ENCODE measurements around the gene IL1F10. TPM values are rescaled to one million over a fixed set of nuclear protein-coding genes. Genes with fewer than 3 reads are reported as not detected.

The IL1F10 gene
- not detected for total RNA-seq

- TF ChIP-seq CTCF (IDR thresholded peaks at IDR 0.05) (no peak), POLR2A (IDR thresholded peaks at IDR 0.05; ENCODE audit: low read depth) (no peak), EP300 (IDR thresholded peaks at IDR 0.05) (no peak), POLR2AphosphoS5 (IDR thresholded peaks at IDR 0.05) (no peak)
- Histone ChIP-seq H3K27ac (replicated peaks in 1 of 4) (no peak within 1 kb of the TSS), H3K4me1 (no peaks in the 10 kb centered on the region), H3K27me3 (peaks cover 0 to 4% (median 0%) of the 10 kb centered on the region in 4 donors), H3K9me3 (no peaks in the 10 kb centered on the region), H3K36me3 (no peaks in the 10 kb centered on the region), H3K4me3 (no peak within 1 kb of the TSS)
- peak; percentile 75 for DNase-seq (ENCODE audit: extremely low spot score)
- 90% methylated on average over 3 of the region's 3 CpGs for WGBS
- intact Hi-C loops (cut with DNase I): no loop called here
Observed at GRCh38 chr2:113067681-113068080, at the start of gene IL1F10. Gene IL1F10, plus strand, starts transcription at chr2:113067970. Its CDS starts 4,769 bp downstream, at chr2:113072739.

- TF ChIP-seq EP300 (IDR thresholded peaks at IDR 0.05): no peak
- no peak for TF ChIP-seq POLR2A (IDR thresholded peaks at IDR 0.05; ENCODE audit: low read depth)
- no peak for TF ChIP-seq CTCF (IDR thresholded peaks at IDR 0.05)
- TF ChIP-seq POLR2AphosphoS5 (IDR thresholded peaks at IDR 0.05): no peak
- DNase-seq (ENCODE audit: extremely low spot score): no peak
- Histone ChIP-seq H3K27ac (replicated peaks in 1 of 4) (no peak overlapping the region), H3K36me3 (no peaks in the 10 kb centered on the region), H3K27me3 (peaks cover 0 to 28% (median 1%) of the 10 kb centered on the region in 4 donors), H3K9me3 (no peaks in the 10 kb centered on the region), H3K4me1 (no peaks in the 10 kb centered on the region), H3K4me3 (no peak overlapping the region)
- WGBS: 83% methylated on average over 3 of the region's 3 CpGs
- intact Hi-C loops (cut with DNase I): no loop called here
Observed at GRCh38 chr2:113018509-113018908, 49.3 kb upstream of the IL1F10 start.

GRCh38 chr2:113021312-113021711 is 46.5 kb upstream of the IL1F10 start:
- intact Hi-C loops (cut with DNase I): no loop called here
- H3K4me3 ChIP-seq: no peak overlapping the region
- peaks cover 0 to 38% (median 0%) of the 10 kb centered on the region in 4 donors for H3K27me3 ChIP-seq
- H3K36me3 ChIP-seq: no peaks in the 10 kb centered on the region
- TF ChIP-seq EP300 (IDR thresholded peaks at IDR 0.05) (no peak), CTCF (IDR thresholded peaks at IDR 0.05) (no peak), POLR2AphosphoS5 (IDR thresholded peaks at IDR 0.05) (no peak), POLR2A (IDR thresholded peaks at IDR 0.05; ENCODE audit: low read depth) (no peak)
- no peaks in the 10 kb centered on the region for H3K4me1 ChIP-seq
- H3K9me3 ChIP-seq: no peaks in the 10 kb centered on the region
- no peak for DNase-seq (ENCODE audit: extremely low spot score)
- 67% methylated on average over 4 of the region's 4 CpGs for WGBS
- H3K27ac ChIP-seq (replicated peaks in 1 of 4): no peak overlapping the region

- Histone ChIP-seq H3K9me3 (no peaks in the 10 kb centered on the region), H3K4me3 (no peak overlapping the region), H3K27me3 (peaks cover 0 to 35% (median 0%) of the 10 kb centered on the region in 4 donors), H3K27ac (replicated peaks in 1 of 4) (no peak overlapping the region), H3K36me3 (no peaks in the 10 kb centered on the region), H3K4me1 (no peaks in the 10 kb centered on the region)
- no peak for DNase-seq (ENCODE audit: extremely low spot score)
- TF ChIP-seq EP300 (IDR thresholded peaks at IDR 0.05) (no peak), POLR2A (IDR thresholded peaks at IDR 0.05; ENCODE audit: low read depth) (no peak), CTCF (IDR thresholded peaks at IDR 0.05) (no peak), POLR2AphosphoS5 (IDR thresholded peaks at IDR 0.05) (no peak)
- intact Hi-C loops (cut with DNase I): no loop called here
- WGBS: 91% methylated on average over 2 of the region's 2 CpGs
Observed at GRCh38 chr2:113024764-113025163, 43.0 kb upstream of the IL1F10 start.

GRCh38 chr2:113025737-113026136 is 42.0 kb upstream of the IL1F10 start:
- Histone ChIP-seq H3K9me3 (no peaks in the 10 kb centered on the region), H3K36me3 (no peaks in the 10 kb centered on the region), H3K27ac (replicated peaks in 1 of 4) (no peak overlapping the region), H3K27me3 (peaks cover 0 to 41% (median 0%) of the 10 kb centered on the region in 4 donors), H3K4me3 (no peak overlapping the region), H3K4me1 (no peaks in the 10 kb centered on the region)
- intact Hi-C loops (cut with DNase I): no loop called here
- 58% methylated on average over 2 of the region's 2 CpGs for WGBS
- peak; percentile 47 for DNase-seq (ENCODE audit: extremely low spot score)
- TF ChIP-seq POLR2AphosphoS5 (IDR thresholded peaks at IDR 0.05): no peak
- TF ChIP-seq POLR2A (IDR thresholded peaks at IDR 0.05; ENCODE audit: low read depth): no peak
- no peak for TF ChIP-seq EP300 (IDR thresholded peaks at IDR 0.05)
- no peak for TF ChIP-seq CTCF (IDR thresholded peaks at IDR 0.05)

Data from esophagus muscularis mucosa (tissue), 4 donors.